NCI-H2081 (cell line): ENCODE results near the gene PSMA1.
"Not testable (repeated sequence)": the region's sequence is repeated elsewhere in the genome, so short reads cannot be mapped to it uniquely, and the experiment has no call there.

ENCODE experiments used
- DNase-seq, 2 experiments: peaks; one replicate each; lab custom pipeline; 2025; lab: John Stamatoyannopoulos, UW

Gene PSMA1

DNA sequence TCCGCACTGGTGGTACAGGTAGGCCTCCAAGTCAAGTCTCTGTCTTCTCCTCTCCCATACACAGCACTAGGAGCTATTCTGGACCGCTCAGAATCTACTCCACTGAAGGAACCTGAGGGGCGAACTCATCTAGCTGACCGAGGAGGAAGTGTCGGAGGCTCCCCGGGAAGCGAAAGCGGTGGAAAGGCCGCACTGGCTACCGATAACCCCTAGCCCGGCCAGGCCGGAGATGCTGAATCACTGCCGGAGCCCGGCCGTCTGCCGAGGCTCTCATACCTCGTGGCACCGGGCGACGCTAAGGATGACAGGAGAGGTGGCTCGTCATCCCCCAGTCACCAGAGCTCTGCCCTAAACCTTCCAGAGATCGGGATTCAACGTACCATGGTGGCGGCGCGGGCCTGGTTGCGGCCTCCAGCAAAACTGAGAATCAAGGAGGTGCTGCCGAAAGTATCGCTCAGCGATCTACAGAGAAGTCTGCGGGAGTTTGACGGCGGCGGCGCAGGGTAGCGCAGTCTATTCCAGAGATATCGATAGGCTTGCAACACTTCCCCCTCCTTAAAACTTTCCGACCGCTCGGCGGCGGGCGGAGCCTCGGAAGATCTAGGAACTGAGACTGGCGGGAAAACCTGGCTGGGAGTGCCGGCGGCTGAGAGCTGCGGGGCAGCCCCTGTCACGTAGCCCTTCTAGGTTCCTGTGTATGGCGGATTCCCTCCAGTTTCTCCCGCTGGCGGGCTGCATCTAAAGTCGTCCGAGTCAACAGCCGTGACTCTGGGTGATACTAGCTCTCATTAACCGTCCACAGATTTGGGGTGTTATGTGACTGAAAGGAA, at the start of gene PSMA1:
TSS of gene PSMA1 (minus strand) at position 470 of the 830 bp plus-strand sequence. CDS start at position 383, 87 bp downstream.
- peak; percentile 94 to 97 for DNase-seq

DNA sequence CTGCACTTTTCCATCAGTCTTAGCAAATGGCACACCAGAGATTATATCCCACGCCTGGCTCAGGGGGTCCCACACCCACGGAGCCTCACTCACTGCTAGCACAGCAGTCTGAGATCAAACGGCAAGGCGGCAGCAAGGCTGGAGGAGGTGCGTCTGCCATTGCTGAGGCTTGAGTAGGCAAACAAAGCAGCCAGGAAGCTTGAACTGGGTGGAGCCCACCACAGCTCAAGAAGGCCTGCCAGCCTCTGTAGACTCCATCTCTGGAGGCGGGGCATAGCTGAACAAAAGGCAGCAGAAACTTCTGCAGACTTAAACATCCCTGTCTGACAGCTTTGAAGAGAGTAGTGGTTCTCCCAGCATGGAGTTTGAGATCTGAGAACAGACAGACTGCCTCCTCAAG, 49.3 kb upstream of the PSMA1 start:
- not testable (repeated sequence) for DNase-seq

DNA sequence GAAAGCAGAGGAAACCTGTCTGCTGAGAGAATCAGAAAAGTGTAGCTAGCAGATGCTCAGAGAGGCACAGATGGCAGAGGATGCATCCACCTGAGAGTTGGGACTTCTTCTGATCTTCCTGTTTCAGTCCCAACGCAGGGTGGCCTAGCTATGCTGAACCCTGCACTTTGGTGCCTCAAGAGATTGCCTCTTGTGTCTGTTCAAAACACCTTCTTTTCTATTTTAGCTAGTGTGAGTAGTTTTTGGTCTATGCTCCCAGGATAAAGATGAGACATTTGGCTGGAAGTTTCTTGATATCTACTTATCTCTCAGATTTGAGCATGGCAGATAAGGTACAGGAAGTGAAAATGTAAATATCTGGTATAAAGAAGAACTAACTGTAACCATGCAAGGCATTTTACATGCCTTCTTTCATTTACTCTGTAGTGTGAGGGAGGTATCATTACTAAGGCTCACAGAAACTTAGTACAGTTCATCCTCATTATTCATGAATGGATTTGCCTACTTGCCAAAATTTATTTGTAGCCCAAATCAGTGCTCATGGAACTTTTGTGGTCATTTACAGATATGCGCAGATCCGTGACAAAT, 47.0 kb upstream of the PSMA1 start:
- no peak for DNase-seq

DNA sequence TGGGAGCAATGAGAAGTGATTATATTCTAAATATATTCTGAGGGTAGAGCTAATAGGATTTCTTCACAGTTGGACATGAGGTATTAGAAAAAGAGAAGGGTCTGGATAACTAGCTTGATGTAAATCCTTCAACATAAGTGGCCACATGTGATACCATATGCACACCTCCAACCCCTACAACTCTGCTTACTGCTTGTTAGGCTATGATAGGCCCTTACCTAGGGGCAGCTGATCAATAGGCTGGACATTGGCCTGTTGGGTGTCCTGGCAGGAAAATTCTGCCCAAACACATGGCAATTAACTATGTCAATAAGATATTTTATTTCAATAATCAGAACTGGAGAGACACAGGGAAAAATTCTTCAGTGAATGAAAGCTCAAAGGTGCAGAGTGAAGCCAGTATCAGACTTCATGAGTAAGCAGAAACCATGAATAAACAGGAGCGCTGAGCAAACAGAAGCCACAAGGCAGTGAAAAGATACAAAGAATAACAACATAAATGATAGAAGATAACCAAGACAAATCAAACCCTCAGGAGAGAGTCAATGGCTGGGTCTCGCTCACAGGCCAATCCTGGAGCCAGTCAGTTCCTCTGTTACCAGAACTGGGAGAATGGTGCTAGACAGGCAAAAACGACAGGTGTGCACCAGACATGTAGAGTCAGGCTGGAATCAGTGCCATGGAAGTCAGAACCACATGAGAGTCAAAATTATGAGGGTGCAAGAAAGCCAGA, 46.3 kb upstream of the PSMA1 start:
- DNase-seq, result no peak

DNA sequence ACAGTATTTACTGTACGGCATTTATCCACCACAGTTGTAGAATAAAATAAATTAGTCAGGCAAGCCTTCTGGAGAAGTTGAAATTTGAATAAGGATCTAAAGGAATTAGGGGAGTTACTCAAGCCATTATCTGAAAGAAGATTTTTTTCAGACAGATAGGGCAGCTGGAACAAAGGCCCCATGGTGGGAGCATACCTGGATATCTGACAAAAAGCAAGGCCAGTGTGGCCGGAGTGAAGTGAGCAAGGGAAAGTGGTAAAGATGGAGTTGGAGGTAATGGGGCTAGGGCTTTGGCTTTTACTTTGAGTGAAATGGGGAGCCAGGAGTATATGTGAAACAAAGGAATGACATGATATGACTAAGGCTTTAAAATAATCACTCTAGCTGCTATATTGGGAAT, 45.7 kb upstream of the PSMA1 start:
- no peak for DNase-seq

DNA sequence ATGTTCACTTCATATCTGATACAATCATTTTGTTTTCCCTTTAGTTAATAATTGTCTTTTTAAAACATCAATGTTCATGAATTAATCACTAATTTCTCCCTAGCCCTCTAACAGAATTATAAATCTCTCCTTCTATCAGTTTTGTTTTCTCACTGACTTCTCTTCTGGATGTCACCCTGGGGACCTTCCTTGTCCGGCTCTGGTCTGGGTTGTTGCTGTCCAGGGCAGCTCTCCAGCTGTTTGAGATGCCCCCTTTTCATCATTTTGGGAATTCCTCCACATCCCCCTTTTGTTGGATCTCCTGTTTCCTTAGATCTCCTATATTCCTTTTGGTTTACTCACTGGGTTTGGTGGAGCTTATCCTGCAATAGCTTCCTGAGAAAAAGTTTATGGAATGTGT, 35.6 kb upstream of the PSMA1 start:
- no peak for DNase-seq

DNA sequence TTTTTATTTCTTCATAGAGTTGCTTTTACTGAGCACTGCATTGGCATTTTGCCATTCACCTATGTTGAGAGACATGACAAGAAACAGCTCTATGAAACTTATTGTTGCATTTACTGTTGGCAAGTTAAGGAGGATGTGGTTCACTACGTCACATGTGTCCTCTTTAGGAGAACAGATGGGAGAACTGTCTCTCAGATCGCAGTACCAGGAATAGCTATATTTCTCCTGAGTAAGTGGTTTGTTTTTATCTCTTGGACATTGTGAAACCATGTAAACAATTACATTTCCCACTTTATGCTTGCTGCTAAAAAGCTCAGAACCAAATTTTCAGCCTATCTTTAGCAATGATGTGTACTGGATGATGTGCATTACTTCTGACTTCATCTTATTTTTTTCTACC, 34.8 kb upstream of the PSMA1 start:
- DNase-seq, result no peak

DNA sequence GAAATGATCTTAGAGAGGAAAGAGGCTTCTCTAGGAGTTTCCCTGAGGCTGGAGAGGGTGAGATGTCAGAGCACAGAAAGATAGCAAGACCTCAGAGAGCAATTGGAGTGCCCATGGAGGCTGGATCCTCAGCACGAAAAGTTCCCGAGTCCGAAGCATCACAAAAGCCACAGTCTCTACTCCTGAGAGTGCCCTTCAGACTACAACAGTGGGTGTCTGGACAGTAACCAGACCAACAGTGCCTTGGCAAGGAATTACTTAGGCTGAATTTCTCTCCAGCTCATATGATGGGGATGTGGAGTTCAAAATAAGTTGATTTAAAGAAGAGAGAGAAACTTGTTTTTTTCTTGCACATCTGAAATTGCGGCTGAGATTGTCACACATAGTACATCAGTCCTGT, 31.9 kb upstream of the PSMA1 start:
- DNase-seq, result no peak

DNA sequence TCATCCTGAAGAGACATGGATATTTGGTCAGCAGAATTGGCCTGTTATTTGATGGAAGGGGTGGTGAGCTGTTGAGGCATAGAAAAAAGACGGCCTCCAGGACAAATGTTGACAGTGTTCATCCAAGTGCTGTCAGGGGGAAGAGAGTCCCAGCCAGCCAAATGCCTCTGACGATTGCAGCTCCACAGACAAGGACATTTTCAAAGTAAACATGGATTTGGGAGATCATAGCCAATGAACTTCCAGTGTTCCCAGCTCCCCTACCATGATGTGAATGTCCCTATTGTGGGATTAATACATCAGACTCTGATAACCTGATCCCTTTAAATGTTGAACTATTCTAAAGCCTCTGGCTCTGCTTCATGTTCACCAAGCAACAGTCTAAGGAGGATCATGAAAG, 31.2 kb upstream of the PSMA1 start:
- no peak for DNase-seq

DNA sequence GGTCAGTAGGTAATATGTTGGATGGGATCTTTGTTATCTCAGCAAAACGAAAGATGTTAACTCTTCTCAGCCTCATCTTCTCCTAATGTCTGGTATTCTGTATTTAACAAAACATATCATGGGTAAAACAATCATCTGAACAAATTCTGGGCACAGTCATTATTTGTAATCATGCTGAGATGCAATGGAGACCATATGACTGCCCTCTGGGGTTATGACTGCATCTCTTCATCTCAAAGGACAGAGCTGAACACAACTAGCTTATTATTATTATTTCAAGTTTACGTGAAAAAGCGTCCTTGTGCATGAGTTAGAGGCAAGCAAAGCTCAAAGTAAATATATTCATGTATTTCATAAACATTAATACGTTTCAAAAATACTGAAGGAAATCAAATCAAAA, 29.7 kb upstream of the PSMA1 start:
- DNase-seq, result no peak

DNA sequence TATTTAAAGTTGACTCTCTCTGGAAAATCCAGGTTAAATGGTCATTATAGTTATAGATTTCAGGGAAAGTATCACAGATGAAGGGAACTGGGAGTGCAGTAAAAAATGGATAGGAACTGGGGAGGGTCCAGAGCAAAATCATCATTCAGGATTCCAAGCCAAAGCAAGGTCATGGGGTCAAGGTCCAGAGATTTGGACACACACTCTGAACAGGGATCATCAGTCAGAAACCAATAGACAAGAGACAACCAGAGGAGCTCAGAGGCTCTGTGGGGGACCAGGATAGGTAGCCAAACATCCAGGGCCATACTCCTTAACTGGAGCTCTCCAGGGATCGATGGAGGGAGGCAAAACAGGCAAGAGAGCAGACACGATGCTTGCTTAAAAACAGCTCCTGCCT, 27.3 kb upstream of the PSMA1 start:
- no peak for DNase-seq

DNA sequence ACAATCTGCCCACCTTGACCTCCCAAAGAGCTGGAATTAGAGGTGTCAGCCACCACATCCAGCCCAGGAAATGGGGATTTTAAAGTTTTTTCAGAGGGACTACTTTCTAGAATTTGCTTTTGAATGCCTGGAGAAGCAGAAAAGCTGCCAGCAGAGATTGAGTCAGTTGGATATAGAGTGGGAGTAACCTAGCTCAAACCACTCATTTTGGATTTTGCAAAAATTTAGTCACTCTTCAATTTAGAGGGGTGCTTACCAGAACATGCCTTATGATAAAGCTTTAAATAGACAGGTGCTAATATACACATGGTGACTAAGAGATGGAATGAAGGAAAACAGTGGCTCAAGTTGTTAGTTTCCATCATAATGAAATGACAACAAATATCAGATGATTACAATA, 26.5 kb upstream of the PSMA1 start:
- DNase-seq, result no peak

DNA sequence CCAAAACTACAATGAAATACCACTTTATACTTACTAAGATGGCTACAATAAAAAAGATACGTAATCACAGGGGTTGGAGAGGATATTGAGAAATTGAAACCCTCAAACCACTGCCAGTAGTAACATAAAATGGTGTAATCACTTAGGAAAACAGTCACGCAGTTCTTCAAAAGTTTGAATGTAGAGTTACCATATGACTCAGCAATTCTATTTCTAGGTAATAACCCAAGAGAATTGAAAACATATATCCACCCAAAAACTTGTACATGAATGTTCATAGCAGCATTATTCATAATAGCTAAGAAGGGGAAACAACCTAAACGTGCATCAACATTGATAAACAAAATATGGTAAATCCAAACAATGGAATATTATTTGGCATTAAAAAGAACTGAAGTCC, 24.4 kb upstream of the PSMA1 start:
- DNase-seq, result no peak

DNA sequence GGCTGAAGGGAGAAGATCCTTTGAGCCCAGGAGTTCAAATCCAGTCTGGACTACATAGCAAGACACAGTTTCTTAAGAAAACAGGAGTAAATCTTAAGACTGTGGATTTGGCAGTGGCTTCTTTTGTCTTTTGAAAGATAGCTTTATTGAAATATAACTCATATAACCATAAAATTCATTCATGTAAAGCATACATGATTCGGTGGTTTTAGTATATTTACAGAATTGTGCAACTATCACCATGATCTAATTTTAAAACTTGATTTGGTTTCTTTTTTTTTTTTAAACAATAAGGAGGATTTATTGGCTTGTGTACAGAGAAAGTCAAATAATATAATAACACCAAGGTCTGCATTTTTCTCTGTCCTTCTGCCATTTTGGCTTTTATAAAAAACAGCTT, 23.1 kb upstream of the PSMA1 start:
- no peak for DNase-seq

DNA sequence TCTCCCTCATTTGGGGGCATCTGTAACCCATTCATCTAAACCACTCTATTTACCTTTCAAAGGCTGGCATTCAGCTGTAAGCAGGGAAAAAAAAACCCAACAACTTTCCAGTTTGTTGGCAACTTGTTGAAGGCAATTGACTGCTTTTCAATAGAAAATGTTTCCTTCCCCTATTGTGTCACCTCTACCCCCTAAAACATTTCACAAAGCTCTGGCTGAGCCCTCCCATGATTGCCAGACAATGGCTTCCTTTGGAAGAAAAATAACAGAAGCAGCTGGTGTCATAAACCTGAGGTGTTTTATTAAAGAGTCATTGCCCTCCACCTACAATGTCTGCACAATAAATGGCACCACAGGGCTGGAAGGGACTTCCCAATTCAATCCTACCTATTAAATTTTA, 22.1 kb upstream of the PSMA1 start:
- peak; percentile 57 to 89 for DNase-seq

DNA sequence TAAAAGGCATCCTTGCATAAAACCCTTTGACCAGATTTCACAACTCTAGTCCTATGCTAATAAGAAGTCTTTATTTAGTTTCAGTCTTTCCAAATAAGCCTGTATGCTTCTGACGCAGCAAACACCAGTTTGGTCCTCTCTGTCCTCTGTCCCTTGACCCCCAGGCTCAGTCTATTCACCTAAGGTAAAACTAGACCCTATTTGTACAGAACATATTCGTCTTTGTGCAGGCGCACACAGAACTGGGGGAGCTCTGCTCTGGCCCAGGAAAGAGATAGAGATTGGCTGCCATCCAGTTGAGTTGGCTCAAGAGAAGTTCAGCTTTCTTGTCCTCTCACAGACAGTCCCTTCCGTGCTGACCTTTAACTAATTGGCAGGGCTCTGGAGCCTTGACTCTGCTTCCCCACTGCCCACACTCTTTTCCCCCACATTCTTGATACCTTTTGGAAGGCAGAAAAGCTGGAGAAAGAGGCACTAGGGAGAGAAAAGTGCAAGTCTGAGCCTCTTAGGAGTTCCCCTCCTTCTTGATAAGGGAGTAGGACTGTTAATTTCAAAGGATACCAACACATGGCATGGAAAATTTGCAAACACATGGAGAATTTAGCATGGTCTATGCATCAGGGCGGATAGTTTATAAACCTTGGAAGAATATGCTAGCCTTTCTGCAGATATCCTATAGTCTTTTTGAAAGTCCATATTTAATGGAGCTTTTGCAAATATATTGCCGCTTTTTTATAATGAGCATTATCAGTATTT, 21.2 kb upstream of the PSMA1 start:
- no peak for DNase-seq

DNA sequence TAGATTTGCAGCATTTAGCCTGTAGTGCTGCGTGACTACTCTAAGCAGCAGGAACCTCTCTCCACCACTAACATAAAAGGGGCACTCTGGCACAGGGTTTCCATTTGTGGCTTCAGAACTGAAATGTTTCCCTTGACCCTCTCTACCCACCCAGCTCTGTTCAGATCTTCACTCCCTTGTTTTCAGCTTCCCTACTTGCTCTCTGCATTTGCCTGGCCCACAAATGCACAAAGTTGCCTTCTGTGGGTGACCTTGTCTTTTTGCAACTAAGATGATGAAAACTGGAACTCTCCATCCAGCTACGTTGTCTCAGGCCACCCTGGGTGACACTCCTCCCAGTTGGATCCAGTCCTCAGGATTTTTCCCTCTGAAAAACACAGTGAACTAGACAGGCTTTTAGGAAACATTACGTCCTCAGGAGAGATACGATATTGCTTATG, 19.8 kb upstream of the PSMA1 start:
- no peak for DNase-seq

DNA sequence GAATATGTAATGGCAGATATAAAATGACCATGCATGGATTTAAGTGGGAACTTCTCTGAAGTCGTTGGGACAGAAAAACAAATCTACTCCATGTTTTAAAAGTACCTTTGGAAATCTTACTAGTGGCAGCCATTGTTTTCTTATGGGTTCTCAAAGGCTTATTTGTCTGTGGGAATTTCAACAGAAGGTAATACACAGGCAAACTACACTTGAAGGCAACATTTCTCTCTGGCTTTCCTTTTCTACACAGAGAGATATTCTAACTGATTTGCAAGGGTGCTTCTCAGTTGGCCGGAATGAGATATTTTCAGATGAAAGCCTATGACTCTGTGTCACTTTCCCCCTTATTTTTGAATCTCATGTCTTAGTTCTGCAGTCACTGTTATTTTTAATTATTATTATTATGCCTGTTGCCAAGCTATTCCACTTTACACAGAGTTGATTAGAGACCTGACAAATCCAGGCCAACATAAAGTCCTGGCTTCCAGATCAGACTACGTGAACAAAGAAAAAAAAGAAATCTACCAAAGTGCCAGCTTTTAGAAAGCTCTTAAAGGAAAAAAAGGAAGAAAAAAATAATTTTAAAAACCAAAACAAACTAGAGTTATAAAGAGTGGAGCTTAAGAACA, 18.9 kb upstream of the PSMA1 start:
- DNase-seq, result no peak

DNA sequence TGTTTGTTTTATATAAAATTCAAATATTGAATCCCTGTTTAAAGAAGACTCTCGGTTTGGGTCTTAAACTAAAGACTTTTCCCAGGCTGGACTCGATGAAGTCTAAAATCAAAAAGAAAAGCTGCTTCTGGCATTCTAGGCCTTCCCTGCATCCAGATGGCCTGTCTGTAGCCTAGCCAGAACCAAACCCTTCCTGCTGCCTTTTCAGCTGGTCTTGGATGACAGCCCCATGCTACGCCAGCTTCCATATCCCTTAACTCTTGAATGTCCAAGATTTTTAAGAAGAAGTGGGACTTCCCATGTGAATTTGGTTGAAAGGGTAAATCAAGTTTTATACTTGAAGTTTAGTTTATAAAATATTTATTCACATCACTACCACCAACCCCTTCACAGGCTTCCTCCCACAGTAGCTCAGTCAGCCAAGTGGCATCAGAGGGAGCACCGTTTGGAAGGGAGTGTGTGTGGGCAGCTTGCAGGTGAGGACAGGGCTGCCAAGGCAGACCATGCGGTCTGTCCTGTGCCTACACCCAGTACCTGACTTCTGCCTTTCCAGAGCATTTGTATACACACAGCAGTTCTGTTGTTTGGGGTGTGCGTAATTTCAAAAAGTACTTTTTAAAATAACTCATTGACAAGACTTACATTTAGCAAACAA, 18.2 kb upstream of the PSMA1 start:
- DNase-seq, result no peak

DNA sequence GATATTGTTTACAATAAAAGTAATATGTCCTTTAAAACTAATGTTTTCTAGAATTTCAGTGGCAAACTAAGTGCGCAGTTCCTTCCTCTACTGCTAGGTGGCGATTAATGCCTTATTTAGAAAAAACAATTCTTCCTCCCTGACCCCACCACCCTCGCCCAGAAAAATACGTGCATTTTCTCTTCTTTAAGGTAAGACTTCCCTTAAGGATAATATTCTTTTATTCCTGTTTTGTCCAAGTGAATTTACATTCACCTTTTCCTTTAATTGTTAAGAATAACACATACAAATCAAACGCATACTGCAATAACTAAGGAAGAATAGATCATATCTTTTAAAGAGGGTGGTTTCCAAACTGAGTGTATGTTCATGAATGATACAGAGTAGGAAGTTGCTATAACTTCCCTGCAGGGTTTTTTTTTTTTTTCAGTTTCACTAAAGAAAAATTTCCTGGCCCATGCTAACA, 17.0 kb upstream of the PSMA1 start:
- DNase-seq, result peak in 1 of 2 experiments; percentile 25

DNA sequence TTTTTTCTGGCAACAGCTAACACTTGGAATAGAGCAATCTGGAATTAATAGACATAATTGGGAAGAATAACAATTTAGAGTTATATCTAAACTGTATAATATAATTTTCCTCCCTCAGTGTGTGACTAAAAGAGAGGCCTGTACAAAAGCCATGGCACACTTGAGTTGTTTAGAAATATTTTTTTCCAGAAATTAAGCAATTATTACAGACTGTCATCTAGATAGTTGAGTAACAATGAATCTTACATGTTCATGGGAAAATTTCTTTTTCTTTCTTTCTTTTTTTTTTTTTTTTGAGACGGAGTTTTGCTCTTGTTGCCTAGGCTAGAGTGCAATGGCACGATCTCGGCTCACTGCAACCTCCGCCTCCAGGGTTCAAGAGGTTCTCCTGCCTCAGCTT, 15.0 kb upstream of the PSMA1 start:
- not testable (repeated sequence) for DNase-seq
